Suppressor macrophage (primary cell): ENCODE data around the gene ESR1.
"Not testable (repeated sequence)": the region's sequence is repeated elsewhere in the genome, so short reads cannot be mapped to it uniquely, and the experiment has no call there.

Experiments
- DNase-seq, 4 experiments: peaks; one replicate each; pipeline ENCODE4 v3.0.0-alpha.2; 2020 to 2022

ESR1 gene

DNA sequence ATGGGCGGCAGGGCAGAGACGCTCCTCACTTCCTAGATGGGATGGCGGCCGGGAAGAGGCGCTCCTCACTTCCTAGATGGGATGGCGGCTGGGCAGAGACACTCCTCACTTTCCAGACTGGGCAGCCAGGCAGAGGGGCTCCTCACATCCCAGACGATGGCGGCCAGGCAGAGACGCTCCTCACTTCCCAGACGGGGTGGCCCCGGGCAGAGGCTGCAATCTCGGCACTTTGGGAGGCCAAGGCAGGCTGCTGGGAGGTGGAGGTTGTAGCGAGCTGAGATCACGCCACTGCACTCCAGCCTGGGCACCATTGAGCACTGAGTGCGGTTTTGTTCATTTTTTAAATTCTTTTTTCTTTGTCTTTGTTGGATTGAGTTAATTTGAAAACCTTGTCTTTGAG, 92.3 kb downstream of the ESR1 start:
- DNase-seq, result not testable (repeated sequence)

DNA sequence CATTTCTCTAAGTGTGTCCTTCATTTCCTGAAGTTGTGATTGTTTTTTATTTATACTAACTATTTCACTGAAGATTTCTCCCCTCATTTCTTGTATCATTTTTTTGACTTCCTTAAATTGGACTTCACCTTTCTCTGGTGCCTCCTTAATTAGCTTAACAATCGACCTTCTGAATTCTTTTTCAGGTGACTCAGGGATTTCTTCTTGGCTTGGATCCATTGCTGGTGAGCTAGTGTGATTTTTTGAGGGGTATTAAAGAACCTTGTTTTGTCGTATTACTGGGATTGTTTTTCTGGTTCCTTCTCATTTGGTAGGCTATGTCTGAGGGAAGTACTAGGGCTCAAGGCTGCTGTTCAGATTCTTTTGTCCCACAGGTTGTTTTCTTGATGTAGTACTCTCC, 92.8 kb downstream of the ESR1 start:
- DNase-seq, result no peak

DNA sequence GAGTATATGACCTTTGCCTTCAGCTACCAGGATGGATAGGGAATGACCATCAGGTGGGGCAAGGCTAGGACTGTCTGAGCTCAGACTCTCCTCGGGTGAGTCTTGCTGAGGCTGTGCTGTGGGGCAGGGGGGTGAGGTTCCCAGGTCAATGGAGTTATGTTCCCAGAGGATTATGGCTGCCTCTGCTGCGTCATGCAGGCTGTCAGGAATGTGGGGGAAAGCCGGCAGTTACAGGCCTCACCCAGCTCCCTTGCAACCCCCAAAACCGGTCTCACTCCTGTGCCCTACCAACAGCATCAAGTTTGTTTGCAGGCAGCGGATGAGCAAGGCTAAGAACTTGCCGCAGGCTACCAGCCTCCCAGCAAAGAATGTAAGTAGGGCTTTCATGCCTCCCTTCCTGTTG, 93.5 kb downstream of the ESR1 start:
- no peak for DNase-seq

DNA sequence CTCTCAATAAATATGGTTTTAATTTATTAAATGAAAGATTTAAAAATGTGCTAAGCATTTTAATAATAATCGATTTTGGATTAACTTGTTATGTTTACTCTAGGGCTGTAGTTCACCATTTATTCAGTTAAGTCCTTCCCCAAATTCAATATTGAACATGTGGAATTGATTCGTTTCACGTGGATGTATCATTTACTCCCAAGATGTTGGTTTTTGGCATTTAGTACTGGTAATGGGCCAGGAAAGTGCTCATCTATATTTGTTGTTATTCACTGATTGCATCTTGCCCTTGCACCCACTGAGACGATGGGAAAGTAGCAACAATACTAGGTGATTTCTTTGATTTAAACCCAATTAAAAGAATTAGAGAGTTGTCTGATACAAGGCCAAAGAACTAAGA, 97.1 kb downstream of the ESR1 start:
- DNase-seq, result no peak

DNA sequence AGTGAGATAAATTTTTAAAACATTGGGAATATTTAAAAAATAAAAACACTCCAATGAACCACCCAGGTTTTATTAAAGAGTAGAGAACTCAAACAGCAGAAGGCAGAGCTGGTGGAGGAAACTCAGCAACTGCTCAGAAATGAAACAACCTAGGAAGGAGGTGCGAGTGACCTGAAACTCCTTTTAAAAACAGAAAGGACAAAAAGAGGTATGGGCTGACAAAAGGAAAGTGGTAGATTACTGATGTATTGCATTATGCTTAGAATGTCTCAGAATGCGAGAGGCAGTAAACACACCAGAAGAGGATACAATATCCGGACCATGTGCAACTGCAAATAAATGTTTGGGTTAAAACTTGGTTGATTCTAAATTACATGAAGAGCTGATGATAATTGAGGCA, 97.6 kb downstream of the ESR1 start:
- DNase-seq, result no peak

DNA sequence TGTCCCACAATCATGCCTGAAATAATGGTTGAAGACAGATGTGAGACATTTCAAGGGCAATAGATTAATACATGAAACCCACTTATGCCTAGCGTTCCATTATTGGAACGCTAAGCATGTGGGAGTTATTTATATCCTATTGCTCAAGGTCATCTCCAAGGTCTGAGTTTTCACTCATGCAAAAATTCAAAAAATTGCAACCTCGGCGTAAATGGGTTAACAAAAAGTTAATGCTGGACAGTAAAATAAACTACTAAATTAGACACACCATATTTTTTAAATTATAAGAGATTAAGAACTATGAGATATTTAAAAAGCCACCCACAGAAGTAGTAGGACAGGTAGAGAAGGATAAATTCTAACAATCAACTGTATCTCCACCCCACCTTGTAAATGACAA, 98.4 kb downstream of the ESR1 start:
- no peak for DNase-seq

DNA sequence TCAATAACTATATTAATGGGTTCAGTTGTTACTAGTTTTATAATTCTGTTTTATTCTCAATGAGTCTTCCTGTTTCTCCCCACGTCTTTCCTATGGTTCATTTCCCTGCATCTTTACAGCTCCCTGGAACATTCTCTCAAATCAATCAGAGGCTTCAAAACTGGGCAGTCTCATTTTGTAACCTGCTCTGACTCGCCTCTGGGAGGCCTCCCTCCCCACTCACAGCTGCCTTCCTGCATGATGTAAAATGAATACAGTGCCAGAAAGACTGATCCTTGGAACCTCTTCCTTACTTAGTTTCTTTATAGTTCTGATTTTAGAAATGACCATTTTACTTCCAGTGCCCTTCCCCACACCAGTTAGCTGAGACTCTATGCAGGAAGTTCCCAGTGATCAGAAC, 103.9 kb downstream of the ESR1 start:
- peak in 1 of 4 experiments; percentile 1 for DNase-seq

DNA sequence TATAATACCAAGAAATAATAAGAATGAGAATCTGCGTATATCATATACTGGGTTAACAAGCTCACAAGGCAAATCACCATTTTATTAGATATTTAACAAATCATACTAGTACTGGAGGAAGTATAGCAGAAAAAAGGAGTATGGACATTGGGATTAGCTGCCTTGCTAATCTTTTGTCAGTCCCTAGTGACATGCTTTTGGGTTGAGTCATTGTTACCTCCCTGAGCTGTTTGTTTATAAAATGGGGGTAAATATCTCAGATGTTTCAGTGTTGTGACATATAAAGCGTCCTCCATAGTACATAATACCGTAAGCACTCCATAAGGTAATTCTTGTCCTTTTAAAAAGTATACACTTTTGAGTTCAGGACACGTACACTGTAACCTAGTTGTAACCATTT, 107.0 kb downstream of the ESR1 start:
- DNase-seq, result no peak

DNA sequence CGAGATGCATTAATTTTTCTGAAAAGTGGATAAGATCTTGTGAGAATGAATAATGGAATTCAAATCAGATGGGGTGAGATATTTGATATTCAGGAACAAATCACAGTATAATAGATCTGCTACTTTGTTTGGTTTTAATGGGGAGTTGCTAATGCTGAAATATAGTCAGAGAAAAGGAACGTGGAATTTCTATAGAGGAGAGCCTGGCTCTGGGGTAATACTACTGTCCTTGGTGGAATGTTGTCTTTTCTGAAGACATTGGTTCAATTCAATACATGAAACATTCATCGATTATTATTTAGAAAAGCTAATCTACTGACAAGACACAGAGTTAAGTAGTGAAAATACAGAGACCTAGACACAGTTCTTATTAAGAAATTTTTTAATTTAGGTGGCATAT, 108.6 kb downstream of the ESR1 start:
- no peak for DNase-seq

DNA sequence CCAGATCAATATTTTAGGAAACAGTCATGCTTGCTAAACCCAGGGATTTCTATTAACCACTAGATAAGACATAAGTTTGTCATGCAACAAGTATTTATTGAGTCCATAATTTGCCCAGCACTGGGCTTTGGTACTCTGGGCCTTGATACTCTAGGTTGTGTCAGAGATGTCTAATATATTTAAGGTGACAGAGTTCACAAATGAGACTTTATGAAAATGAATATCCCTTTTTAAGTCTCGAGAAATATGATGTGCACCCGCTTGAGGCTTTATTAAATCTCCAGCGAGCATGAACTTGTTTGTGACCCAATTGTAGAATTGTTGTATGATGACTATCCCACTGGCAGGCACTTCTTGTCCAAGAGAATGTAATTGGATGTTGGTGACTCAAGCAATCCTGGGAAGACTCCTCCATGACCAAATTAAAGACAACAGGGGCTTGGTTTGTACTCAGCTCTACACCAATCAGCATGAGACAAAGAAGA, 109.2 kb downstream of the ESR1 start:
- no peak for DNase-seq

DNA sequence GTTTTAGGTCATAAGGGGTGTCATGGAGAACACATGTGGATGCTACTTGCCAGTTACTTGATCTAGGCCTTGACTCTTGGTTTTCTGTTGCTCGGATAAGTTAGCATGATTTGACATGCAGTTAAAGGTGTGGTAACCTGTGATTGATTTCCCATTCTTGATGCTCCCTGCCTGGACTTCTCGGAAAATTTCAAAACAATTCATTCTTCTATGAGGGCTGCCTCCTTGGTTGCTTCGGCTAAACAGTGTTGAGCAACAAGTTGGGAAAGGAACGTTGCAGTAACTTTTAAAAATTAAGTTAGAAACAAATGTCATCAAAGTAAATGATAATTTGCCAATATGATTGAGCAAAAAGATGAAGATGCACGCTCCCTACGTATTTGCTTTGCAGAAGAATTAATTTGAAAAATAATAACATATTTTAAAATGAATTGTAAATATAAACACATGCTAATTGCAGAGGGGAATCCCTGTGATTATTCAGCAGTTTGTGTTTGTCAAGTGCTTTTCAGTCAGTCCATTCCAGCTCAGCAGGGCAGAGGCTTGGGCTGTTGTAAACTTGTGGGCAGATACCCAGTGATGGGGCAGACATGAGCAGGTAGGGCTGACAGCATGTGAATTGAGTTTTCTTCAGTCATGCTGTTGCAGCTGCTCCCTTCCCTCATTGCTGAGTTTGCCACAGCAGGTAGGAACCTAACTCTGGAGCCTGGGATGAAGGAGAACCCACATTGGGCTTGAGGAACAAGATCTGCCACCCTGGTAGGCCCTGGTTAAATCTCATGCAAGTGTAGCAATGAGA, 110.2 kb downstream of the ESR1 start:
- no peak for DNase-seq

DNA sequence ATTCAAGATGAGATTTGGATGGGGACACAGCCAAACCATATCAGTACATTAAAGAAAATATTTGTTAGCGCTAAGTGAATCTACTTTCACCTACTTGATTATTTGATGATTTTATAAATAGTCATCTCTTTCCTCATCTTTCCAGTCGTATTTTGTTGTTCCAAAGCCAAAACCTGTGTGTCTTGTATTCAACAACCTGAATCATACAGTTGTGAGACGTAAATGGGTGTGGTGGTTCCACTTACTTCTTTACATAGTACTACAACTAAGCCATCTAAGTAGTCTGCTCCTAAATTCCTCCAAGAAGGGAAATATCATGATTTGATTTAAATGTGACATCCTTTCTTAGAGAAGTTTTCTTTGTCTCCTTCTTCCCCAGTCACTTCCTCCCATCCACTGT, 132.8 kb downstream of the ESR1 start:
- DNase-seq, result no peak

DNA sequence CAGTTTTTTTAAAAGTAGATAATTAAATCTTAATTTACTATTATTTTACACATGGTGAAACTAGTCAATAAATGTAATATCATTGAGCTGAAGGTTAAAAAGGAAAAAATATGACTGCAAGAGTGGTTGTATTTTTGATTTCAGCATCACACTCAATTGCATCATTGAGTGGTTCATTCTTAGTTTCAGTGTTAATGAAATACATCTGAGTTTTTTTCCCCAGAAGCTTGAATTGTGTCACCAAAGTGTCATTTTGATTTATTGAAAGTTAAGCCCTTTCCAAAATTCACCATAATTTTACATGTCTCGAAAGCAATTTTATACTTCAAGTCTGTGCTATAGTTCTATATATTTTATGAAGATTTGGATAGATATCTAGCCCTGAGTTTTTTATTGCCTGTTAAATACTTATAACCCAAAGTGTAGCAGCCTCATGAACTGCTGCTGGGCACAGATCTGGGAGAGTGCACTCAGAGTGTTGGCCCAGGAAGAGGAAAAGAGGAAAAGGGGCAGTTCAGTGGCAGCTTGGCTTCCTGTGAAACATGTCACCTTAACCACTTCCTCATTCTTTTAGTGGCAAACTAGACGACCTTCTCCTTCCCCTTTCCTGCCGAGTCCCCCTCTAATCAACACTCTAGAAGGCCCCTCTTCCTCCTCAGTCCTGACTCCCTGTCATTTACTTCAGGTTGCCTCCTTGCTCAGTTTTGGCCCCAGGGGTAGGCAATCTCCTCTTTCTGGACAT, 140.7 kb downstream of the ESR1 start:
- peak; percentile 48 to 71 (median 59) for DNase-seq

DNA sequence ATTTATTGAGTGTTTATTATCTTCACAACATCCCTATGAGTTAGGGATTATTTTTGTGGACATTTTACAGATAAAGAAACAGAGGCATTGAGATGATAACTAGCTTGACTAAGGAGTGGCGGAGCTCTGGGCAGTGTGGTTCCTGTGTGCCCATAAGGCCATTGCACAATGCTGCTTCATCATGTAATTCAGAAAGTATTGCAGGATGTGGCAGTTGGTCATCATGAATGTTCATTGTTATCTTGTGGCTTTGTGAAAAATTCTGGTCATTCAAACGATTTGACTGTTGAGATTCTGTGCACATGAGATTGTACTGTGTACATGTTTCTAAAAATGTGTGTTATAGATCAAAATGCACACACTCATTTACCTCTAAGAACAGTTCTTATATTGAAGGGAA, 150.8 kb downstream of the ESR1 start:
- peak; percentile 15 to 56 (median 35) for DNase-seq

DNA sequence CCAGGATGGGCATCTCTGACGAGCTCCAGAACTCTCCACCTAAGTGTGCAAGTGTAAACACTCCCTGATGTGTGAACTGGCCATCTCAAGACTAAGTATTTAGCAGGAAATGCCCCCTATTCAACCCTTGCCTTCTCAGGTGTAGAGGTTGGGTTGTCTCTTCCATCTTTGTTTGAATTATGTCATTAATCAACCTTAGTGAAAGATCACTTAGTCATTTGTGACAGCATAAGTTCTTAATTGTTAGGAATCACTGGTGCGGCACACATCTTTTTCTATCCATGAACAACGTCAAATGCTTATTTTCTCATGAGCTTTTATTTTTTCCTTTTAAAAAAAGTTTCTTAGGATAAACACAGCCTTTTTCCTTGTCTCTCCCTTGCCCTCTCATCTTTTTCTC, 151.6 kb downstream of the ESR1 start:
- no peak for DNase-seq

DNA sequence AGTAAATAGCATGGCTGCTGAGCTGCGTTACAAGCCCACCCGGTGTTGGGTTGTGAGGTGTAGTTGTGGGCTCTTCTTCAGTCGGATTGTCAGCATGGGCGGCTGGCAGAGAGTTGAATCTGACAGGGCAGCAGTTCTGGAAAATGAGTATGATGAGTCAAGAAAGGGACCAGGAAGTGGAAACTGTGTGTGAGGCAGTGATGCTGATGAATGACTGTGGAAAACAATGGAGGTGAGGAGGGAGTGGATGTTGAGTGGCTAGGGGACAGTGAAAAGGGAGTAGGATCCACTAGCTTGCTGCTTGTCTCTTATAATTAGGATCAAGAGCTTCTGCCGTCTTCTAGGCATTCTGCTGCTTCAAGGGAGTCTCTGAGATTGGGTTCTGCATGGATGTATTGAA, 154.3 kb downstream of the ESR1 start:
- DNase-seq, result no peak

DNA sequence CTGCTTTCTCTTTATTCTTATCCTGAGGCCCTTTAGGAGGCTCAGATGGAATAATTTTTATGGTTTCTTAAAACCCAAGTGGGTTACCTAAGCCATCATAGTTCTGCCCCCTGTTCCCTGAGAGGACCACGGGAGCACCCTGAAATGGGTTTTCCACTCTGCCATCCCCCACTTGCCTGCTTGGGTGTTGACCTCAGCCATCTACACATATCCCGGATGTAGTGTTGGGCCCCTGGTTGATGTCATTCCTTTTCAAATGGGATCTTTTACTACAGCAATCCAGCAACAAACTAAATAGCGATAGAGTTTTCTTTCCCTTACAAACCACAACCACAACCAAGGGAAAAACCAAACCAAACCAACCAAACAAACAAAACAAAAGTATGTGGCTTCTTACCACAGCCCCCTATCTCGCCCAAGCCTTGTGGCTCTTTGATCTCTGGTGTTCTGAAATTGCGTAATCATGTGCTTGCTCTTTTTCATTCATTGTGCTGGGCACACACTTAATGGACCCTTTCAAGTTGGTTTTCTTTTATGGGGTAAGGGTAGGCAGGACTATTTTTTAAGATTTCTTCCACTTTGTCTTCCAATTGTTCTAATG, 154.9 kb downstream of the ESR1 start:
- no peak for DNase-seq

DNA sequence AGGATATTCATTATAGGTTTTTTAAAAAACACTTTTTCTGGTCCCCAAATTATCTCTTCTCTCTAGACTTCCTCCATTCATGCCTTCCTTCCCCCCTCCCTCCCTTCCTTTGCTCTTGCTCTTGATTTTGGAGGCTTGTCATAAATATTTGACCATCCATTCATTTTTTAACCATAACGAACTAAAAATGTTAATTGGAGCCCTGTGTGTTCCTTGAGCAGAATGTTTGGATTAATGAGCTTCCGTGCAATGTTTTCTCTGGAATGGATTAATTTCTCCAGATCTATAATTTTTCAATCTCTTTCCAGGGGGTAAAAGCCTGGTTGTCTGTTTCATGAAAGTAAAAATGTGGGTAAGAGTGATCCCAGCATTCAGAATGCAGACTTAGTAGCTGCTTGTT, 155.5 kb downstream of the ESR1 start:
- DNase-seq, result no peak

DNA sequence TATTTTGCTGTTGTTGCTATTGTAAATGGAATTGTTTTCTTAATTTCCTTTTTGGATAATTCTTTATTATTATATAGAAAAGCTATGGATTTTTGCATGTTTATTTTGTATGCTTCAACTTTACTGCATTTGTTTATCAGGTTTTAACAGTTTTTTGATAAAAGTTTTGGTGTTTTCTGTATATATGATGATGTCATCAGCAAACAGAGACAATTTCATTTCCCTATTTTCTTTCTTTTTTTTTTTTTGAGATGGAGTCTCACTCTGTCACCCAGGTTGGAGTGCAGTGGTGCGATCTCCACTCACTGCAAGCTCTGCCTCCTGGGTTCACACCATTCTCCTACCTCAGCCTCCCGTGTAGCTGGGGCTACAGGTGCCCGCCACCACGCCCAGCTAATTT, 156.9 kb downstream of the ESR1 start:
- DNase-seq, result not testable (repeated sequence)

DNA sequence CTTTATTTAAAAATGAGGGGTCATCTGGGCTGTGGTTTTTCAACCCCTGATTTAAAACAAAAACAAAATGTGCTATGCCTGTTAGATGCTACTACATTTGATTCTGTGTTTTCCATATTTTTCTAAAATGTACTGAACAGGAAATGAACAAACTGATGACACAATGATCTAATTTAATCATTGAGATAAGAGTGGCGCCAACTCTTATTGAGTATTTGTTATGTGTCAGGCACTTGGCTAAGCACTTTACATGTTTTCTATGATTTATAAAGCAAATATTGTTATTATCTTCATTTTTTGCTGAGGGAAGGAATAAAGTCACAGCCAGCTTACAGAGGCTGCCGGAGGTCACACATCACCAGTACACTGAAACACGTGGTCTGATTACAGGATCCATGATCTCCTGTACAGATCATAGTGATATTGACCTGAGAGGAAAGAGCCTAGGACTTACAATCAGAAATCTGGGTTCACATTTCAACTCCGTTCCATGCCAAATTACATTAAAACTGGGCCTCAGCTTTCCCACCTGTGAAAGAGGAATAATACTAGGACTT, 166.7 kb downstream of the ESR1 start:
- no peak for DNase-seq

DNA sequence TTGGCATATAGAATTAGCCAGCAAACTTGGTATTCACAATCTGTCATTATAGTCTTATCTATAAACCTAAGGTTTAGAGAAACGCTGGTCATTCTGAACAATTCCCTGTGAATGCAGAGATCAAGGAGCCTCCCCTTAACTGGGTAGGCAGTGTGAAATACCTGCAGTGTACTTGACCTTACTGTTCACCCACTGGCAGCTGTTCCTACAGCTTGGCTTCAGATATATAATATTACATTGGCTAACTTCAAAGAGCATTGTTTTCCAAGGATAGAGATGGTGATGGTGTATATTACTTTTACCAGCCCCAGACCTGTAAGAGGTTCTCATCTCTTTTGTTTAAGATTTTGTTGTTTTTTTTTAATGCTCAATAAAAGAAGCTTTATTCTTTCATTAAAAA, 168.3 kb downstream of the ESR1 start:
- DNase-seq, result no peak

DNA sequence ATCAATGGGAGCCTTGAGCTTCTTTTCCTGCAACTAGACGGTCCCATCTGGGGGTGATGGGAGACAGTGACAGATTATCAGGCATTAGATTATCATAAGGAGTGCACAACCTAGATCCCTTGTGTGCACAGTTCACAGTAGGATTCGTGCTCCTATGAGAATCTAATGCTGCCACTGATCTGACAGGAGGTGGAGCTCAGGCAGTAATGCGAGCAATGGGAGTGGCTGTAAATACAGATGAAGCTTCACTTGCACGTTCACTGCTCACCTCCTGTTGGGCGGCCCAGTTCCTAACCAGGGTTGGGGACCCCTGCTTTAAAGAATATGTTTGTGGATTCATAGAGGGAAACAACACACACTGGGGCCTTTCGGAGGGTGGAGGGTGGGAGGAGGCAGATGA, 180.7 kb downstream of the ESR1 start:
- DNase-seq, result not testable (repeated sequence)

DNA sequence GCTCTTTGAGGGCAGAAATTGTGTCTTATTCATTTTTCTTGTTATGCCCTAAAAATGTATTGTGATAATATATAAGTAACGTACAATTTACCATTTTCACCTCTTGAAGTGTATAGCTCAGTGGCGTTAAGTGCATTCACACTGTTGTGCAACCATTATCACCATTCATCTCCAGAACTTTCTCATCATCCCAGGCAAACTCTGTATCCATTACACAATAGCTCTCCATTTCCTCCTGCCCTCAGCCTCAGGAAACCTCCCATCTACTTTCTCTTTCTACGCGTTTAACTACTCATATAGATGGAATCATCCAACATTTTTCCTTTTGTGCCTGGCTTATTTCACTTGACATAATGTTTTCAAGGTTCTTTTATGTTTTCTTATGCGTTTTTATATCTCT, 184.6 kb downstream of the ESR1 start:
- peak in 1 of 4 experiments; percentile 4 for DNase-seq
